Coronary artery (tissue), 2 donors: Measurements from ENCODE around the gene PHEX.

Experiments used
- DNase-seq: peaks from one replicate; pipeline ENCODE4 v3.0.0-alpha.2; 2017; ENCODE audit warnings: low spot score
- H3K27ac ChIP-seq, 2 donors: fragments of 200-600 bp; sonication (generic); one replicate each; pipeline ENCODE4 v1.5.1; 2016 to 2019
- H3K4me3 ChIP-seq: fragments of 200-600 bp; sonication (generic); 2 replicates; pipeline ENCODE4 v1.5.1; 2016; ENCODE audit warnings: mild to moderate bottlenecking, moderate library complexity
- TF ChIP-seq, protein P1 (sequence below): fragments of 200-600 bp; sonication (generic); IDR thresholded peaks from one replicate; pipeline ENCODE4 v1.5.1; 2019; ENCODE audit warnings: antibody characterized with exemption

Gene PHEX

DNA sequence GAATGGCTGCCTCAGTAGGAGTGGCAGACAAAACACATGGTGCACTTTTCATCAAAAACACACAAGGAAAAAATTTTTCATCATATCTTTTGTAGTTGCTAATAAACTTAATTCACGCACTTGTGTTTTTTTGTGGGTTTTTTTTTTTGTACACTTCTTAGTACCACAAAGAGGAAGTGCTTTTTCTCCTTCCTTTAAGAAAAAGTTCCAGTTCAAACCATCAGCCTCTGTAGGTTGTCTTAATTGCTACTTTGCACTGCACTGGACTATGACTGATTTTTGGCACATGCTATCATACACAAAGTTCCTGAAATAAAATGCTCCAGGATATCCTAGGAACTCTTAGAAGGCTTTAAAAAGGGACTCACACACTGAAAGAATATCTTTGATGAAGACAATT, at the start of gene PHEX:
TSS of gene PHEX (plus strand) at position 242 of the 400 bp plus-strand sequence. CDS start 681 bp downstream, outside the sequence.
- no peak within 1 kb of the TSS for H3K4me3 ChIP-seq

DNA sequence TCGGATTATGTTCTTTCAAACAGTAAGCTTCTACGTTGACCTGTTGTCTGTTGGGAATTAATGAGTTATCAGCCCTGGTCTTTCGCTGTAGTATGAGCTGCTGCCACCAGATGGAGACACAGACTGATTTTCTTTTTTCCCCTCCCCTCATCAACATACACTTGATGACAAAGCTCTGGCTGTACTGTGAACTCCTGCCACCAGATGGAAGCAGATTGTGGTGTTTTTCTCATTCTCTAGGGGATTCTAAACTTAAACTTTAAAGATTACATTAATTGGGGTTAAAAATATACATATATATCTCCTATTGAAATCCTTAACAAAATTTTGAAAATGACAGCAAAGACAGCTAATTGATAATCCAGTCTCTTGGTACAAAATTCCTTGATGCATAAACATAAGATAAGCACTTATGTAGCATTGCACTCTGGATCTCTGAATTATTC, 46.8 kb upstream of the PHEX start:
- H3K4me3 ChIP-seq, result no peak overlapping the region
- TF ChIP-seq, protein P1, sequence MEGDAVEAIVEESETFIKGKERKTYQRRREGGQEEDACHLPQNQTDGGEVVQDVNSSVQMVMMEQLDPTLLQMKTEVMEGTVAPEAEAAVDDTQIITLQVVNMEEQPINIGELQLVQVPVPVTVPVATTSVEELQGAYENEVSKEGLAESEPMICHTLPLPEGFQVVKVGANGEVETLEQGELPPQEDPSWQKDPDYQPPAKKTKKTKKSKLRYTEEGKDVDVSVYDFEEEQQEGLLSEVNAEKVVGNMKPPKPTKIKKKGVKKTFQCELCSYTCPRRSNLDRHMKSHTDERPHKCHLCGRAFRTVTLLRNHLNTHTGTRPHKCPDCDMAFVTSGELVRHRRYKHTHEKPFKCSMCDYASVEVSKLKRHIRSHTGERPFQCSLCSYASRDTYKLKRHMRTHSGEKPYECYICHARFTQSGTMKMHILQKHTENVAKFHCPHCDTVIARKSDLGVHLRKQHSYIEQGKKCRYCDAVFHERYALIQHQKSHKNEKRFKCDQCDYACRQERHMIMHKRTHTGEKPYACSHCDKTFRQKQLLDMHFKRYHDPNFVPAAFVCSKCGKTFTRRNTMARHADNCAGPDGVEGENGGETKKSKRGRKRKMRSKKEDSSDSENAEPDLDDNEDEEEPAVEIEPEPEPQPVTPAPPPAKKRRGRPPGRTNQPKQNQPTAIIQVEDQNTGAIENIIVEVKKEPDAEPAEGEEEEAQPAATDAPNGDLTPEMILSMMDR, result peak; percentile 82
- no peak overlapping the region for H3K27ac ChIP-seq

More for the DNA sequence above, at the start of gene PHEX:
- no peak for DNase-seq
- no peak within 1 kb of the TSS for H3K27ac ChIP-seq
- TF ChIP-seq, protein P1, result no peak

DNA sequence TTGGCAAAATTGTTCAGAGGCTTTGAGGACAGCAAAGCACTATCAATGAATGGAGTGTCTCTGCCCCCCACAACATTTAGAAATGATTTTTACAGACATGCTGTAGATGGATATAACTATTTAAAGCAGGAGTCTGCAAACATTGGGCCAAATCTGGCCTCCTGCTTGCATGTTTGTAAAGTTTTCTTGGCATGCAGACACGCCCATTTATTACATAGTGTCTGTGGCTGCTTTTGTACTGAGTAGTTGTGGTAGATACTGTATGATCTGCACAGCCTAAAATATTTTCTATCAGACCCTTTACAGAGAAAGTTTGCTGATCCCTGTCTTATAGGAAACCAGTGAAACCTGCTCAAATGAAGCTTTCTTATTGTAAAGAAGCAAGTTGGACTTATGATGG, 45.5 kb upstream of the PHEX start:
- H3K4me3 ChIP-seq, result no peak overlapping the region
- TF ChIP-seq, protein P1, result no peak
- DNase-seq, result no peak
- H3K27ac ChIP-seq, result no peak overlapping the region

More for the DNA sequence above, 46.8 kb upstream of the PHEX start:
- no peak for DNase-seq

DNA sequence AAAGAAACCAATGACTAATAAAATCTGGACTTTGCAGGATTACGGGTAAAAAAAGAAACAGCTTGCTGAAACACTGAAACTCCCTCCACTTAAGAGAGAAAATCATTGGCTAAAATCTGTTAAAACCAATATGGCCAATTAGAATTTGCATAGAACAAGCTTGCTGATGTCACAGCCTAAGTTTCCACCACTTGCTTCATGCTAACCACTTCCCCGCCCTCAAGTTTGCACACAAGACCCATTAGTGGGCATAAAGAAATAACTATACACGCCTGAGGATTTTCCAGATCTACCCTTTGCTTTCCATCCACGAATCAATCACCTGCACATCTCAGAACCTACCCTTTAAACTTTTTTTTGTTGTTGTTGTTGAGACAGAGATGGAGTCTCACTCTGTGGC, 42.7 kb upstream of the PHEX start:
- DNase-seq, result no peak
- Histone ChIP-seq H3K27ac (no peak overlapping the region), H3K4me3 (no peak overlapping the region)
- TF ChIP-seq, protein P1, result no peak

DNA sequence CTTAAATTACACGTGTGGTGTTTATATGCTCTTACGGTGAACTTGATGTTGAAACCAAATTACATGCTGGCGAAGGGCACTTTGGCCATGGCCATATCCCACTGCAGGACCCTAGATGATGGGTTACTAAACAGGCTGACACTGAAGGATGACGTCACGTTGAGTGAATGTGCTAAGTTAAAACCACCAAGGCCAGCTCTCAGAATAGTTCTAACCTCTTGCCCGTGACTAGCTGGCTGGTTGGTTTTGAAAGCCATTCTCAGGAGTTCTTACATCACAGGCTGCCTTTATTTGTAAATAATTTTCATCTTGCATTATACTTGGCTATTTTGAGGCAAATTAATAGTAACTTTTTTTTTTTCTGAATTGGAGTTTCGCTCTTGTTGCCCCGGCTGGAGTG, 41.3 kb upstream of the PHEX start:
- no peak overlapping the region for H3K4me3 ChIP-seq
- H3K27ac ChIP-seq, result no peak overlapping the region
- TF ChIP-seq, protein P1, result no peak
- no peak for DNase-seq

DNA sequence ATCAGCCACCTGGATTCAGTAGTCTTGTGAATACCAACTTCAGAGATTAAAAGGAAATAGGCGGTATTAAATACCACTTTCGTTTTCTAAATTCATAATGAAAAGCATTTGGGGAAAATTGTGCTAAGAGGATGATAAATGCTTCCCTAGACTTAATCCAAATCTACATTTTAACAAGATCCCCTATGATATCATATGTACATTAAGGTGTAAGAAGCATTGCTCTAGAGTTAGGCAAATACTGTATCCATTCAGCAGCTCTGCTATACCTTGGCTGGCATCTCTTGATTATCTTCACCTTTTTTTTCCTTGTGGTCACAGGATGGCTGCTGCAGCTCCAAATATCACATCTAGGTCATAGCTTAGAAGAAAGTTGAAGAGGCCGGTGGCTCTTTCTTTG, 40.6 kb upstream of the PHEX start:
- Histone ChIP-seq H3K4me3 (no peak overlapping the region), H3K27ac (no peak overlapping the region)
- TF ChIP-seq, protein P1, result no peak
- no peak for DNase-seq

DNA sequence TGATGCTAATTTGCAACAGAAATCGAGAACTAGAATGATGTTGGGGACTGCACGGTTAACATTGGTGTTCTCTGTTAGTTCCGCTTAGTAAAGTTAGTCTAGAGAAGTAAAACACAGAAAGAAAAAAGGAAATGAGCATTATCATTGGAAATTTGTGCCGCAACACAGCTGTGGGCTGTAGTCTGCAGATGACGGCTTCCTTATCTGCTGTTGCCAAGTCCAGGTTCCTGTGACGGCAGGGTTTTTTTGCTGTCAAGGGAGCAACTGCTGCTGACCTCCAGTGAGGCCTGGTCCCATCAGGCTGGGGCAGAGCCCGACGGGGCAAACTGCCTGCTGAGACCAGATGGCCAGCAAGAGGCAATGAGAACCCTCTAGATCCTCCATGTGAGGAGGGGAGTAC, 38.9 kb upstream of the PHEX start:
- H3K4me3 ChIP-seq, result no peak overlapping the region
- H3K27ac ChIP-seq, result peak overlapping the region in 1 of 2 donors; percentile 62
- no peak for DNase-seq
- TF ChIP-seq, protein P1, result no peak
